ENCODE data around the gene GPRIN2.

- TF ChIP-seq CTCF (conservative IDR thresholded peaks at IDR 0.05; ENCODE audit: low read depth, low read length) (no peak), EZH2 (IDR thresholded peaks at IDR 0.05; ENCODE audit: borderline replicate concordance, low read depth, low read length, poor library complexity, severe bottlenecking) (no peak)
Observed at GRCh38 chr10:46516660-46517416, 39.6 kb downstream of the GPRIN2 start.
